Uterus (tissue), 4 donors: Measurements from ENCODE around the gene SYT14. TPM values are rescaled to one million over a fixed set of nuclear protein-coding genes. Genes with fewer than 3 reads are reported as not detected.
"Not testable (repeated sequence)": the region's sequence is repeated elsewhere in the genome, so short reads cannot be mapped to it uniquely, and the experiment has no call there.

ENCODE experiments used
- DNase-seq, 2 donors: peaks; one replicate each; pipeline ENCODE4 v3.0.0-alpha.2; 2019 to 2020
- H3K27ac ChIP-seq, 2 donors: fragments of 200-600 bp; sonication (generic); 1 replicate in 1 of 2; 2 replicates in 1 of 2; pipeline ENCODE4 v1.5.1; 2016 to 2018
- H3K27me3 ChIP-seq, 2 donors: fragments of 200-600 bp; sonication (generic); one replicate each; pipeline ENCODE4 v1.5.1; 2018 to 2019; ENCODE audit warnings: control low read depth in 1 of 2
- H3K36me3 ChIP-seq, 2 donors: fragments of 200-600 bp; sonication (generic); one replicate each; pipeline ENCODE4 v1.5.1; 2019; ENCODE audit warnings: control low read depth in 1 of 2
- H3K4me1 ChIP-seq, 2 donors: fragments of 200-600 bp; sonication (generic); one replicate each; pipeline ENCODE4 v1.5.1; 2018 to 2019; ENCODE audit warnings: control low read depth in 1 of 2
- H3K4me3 ChIP-seq, 2 donors: fragments of 200-600 bp; sonication (generic); 1 replicate in 1 of 2; 2 replicates in 1 of 2; pipeline ENCODE4 v1.5.1; 2018 to 2019; ENCODE audit warnings: mild to moderate bottlenecking in 1 of 2
- H3K9me3 ChIP-seq, 2 donors: fragments of 200-600 bp; sonication (generic); one replicate each; pipeline ENCODE4 v1.5.1; 2019; ENCODE audit warnings: control low read depth in 1 of 2
- CTCF ChIP-seq, 4 experiments: fragments of 200-600 bp in 2 of 4; fragments of 450-650 bp in 2 of 4; sonication (generic) in 2 of 4; IDR thresholded peaks; one replicate each; pipeline ENCODE4 v1.5.1; 2016 to 2019; ENCODE audit warnings: antibody characterized with exemption in 4 of 4, mild to moderate bottlenecking in 2 of 4, moderate library complexity in 1 of 4
- POLR2A ChIP-seq, 2 donors: fragments of 450-650 bp; IDR thresholded peaks; one replicate each; pipeline ENCODE4 v1.6.1; 2016; ENCODE audit warnings: antibody characterized with exemption in 2 of 2, mild to moderate bottlenecking in 1 of 2, moderate library complexity in 1 of 2
- intact Hi-C: fragments of 100-400 bp; cut with DNase I; formaldehyde crosslinking; loops from one replicate; pipeline ENCODE4 v1.15.1; 2023; ENCODE audit warnings: low total_unique reads
- total RNA-seq, 4 donors: library from RNA; depleted of rRNA in 3 of 4; stranded (reverse); fragments of >200 nt in 3 of 4; gene quantifications; one replicate each; pipeline versions ENCODE4 v1.1.0 to v1.2.4, GENCODE V29; 2014 to 2023
- donor health status: DM: yes; HTN: yes; CAD: no.

SYT14 gene
- total RNA-seq, 4 donors from 2014 or later = under 0.01 to 1.0 TPM; not detected in 2

DNA sequence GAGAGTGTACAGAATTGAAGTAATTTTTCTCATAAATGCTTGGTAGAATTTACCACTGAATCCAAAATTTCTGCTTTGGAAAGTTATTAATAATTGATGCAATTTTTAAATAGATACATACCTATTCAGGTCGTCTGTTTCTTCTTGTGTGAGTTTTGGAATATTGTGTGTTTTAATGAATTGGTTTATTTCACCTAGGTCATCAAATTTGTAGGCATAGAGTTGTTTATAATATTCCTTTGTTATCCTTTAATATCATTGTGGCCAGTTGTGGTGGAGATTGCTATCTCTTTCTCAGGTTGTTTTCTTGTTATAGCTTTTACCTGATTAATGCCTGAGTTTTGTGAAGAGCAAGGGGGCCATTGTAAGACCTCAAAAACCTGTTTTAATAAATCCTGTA, 93.5 kb downstream of the SYT14 start:
- intact Hi-C loops = no loop called here

GRCh38 chr1:210043058-210043457, 105.0 kb downstream of the SYT14 start:
- TF ChIP-seq POLR2A (IDR thresholded peaks at IDR 0.05) (no peak), CTCF (IDR thresholded peaks at IDR 0.05) (no peak)
- peaks cover 0 to 13% of the 10 kb centered on the region in 2 donors for H3K9me3 ChIP-seq
- intact Hi-C loops = no loop called here

More for the DNA sequence above, 93.5 kb downstream of the SYT14 start:
- Histone ChIP-seq H3K27ac (no peak overlapping the region), H3K27me3 (no peaks in the 10 kb centered on the region), H3K4me3 (no peak overlapping the region), H3K9me3 (no peaks in the 10 kb centered on the region), H3K36me3 (no peaks in the 10 kb centered on the region), H3K4me1 (no peaks in the 10 kb centered on the region)
- DNase-seq = no peak
- TF ChIP-seq POLR2A (IDR thresholded peaks at IDR 0.05) (no peak), CTCF (IDR thresholded peaks at IDR 0.05) (no peak)

GRCh38 chr1:210049616-210050015, 111.6 kb downstream of the SYT14 start:
- no peak overlapping the region for H3K27ac ChIP-seq
- no peak overlapping the region for H3K4me3 ChIP-seq
- intact Hi-C loops = no loop called here
- no peaks in the 10 kb centered on the region for H3K36me3 ChIP-seq
- no peaks in the 10 kb centered on the region for H3K4me1 ChIP-seq
- H3K27me3 ChIP-seq = no peaks in the 10 kb centered on the region
- no peak for DNase-seq
- H3K9me3 ChIP-seq = no peaks in the 10 kb centered on the region
- TF ChIP-seq CTCF (IDR thresholded peaks at IDR 0.05) (no peak), POLR2A (IDR thresholded peaks at IDR 0.05) (no peak)

More at GRCh38 chr1:210043058-210043457, 105.0 kb downstream of the SYT14 start:
- H3K36me3 ChIP-seq = no peaks in the 10 kb centered on the region
- no peak overlapping the region for H3K4me3 ChIP-seq
- no peaks in the 10 kb centered on the region for H3K27me3 ChIP-seq
- H3K27ac ChIP-seq = no peak overlapping the region
- DNase-seq = no peak
- no peaks in the 10 kb centered on the region for H3K4me1 ChIP-seq

GRCh38 chr1:210050491-210050890, 112.5 kb downstream of the SYT14 start:
- intact Hi-C loops, H3K36me3 ChIP-seq, H3K27me3 ChIP-seq, H3K9me3 ChIP-seq, H3K4me1 ChIP-seq, H3K4me3 ChIP-seq, DNase-seq, H3K27ac ChIP-seq: not testable (repeated sequence)

- Histone ChIP-seq H3K4me3 (no peak overlapping the region), H3K27ac (no peak overlapping the region), H3K9me3 (no peaks in the 10 kb centered on the region), H3K4me1 (no peaks in the 10 kb centered on the region), H3K27me3 (no peaks in the 10 kb centered on the region), H3K36me3 (no peaks in the 10 kb centered on the region)
- no peak for TF ChIP-seq CTCF (IDR thresholded peaks at IDR 0.05)
- no peak for TF ChIP-seq POLR2A (IDR thresholded peaks at IDR 0.05)
- intact Hi-C loops = no loop called here
- DNase-seq = no peak
Observed at GRCh38 chr1:210053126-210053525, 115.1 kb downstream of the SYT14 start.

DNA sequence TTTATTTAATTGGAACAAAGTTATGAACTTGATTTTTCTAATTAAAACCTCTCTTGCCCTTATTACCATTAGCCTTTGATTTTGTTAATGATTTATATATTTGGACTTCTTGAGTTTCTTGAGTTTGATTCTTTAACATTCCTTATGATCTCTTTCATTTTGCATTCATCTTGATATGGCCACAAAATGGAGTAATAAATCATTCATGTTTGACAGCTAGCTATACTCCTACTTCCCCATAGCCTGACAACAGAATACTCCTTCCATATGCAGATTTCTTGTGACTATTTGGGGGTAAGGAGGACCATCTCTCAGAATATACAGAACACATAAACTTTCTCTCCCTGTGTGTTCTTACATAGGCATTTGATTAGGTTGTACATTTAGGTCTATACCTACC, 119.6 kb downstream of the SYT14 start:
- no peaks in the 10 kb centered on the region for H3K9me3 ChIP-seq
- intact Hi-C loops = no loop called here
- no peaks in the 10 kb centered on the region for H3K36me3 ChIP-seq
- no peak overlapping the region for H3K27ac ChIP-seq
- no peak overlapping the region for H3K4me3 ChIP-seq
- TF ChIP-seq CTCF (IDR thresholded peaks at IDR 0.05) (no peak), POLR2A (IDR thresholded peaks at IDR 0.05) (no peak)
- no peaks in the 10 kb centered on the region for H3K27me3 ChIP-seq
- H3K4me1 ChIP-seq = no peaks in the 10 kb centered on the region
- DNase-seq = no peak
